Left hindlimb (tissue), 1 donor: ENCODE measurements around the gene MINDY2.

Experiments used
- DNase-seq: peaks from one replicate; pipeline ENCODE4 v3.0.0-alpha.2; 2018

Gene MINDY2

DNA sequence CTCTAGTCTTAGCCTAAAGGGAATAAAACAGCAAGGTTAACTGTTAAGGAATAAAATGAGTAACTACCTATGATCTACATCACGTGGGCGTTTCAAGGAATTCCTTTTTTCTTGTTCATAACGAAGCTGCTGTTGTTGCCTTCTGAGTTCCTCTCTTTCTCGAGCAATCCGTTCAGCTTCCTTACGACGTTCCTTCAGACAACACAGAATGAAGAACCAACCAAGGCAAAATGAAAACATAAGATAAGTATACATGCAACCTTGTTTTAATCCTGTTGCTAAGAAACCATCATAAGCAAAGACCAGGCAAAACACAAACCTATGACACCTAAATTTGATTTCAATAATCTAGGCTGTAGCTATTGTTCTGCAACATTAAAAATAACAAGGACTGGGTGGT is 118.3 kb downstream of the MINDY2 start:
- DNase-seq = no peak

DNA sequence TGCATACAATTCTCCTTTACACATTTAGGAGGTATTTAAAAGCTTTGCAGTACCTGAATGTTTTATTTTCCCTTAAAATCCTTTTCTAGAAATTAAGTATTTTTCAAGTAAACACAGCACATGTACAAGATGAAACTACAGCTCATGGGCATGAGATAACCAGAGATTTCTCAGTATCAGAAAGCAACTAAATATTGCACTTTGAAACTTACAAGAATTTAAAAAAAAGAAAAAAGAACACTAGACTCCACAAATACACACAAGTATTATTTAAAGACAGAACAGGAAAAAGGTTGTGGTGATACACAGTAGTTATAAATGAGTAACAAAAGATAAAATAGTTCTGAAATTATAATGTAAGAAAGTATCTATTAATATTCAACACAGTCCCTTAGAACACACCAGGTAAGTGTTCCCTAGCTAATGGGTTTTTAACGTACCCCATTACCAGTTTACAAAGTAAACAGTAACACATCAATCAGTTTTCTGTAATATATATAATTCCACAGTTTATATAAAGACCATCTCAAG is 127.1 kb downstream of the MINDY2 start:
- DNase-seq = no peak

DNA sequence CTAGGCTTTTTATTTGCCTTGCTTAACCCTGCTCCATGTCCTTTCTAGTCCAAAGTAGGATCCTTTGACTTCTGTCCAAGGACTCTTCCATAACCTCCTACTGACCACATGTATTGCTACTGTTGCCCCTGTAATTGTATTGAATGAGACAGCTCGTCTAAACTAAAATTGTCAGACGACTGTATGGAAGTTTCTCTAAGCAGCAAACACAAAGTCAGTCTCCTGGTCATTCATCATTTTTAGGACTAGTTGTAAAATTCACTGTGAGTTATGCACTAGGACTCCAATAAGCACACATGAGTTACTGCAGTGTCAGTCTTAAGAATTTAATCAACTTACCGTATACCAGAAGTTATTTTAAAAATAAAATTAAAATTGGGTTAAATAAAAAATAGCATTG is 129.5 kb downstream of the MINDY2 start:
- DNase-seq = no peak

DNA sequence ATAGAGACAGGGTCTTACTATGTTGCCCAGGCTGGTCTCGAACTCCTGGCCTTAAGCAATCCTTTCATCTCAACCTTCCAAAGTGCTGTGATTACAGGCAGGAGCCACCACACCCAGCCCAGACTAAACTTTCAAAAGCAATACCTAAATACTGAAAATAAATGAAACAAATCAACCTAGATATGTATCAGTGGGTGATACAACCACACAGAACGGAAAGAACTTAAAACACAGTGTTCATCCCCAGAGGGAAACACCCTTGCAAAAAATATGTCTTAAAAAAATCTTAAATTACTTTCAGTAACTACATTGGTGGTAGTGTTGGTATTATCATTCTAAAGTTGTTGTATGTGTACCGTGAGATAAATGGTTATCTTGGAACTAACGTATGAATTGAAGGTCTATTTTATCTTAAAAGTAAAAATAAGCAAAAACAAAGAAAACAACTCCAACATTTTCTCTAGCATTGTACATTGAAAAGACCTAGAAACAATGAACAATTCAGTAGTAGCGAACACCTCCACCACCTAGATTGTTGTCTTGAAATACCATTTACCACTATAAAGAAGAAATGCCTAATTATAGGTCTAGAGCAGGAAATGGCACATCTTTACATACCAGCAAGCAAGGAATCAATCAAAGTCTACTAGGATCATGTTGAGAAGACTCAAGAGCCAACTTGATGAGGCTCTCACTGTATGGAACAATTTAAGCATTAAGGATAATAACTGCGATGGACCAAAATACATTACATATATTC is 137.6 kb downstream of the MINDY2 start:
- no peak for DNase-seq

DNA sequence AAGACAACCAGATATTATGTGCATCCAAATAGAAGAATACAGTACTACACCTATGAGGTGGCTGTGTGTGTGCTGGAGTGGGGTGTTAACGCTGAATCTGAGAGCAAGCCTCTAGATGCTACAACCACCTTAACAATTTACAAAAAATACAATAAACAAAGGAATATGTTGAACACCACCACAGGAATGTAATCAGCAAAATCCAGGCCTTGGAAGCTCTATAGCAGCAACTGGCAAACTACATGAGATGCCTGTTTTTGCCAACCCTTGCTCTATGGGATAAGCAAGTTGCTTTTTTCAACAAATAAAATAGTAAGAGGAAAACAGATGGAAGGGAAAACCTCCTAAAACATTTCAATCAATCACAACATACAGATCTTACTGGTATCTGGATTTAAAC is 138.5 kb downstream of the MINDY2 start:
- no peak for DNase-seq

DNA sequence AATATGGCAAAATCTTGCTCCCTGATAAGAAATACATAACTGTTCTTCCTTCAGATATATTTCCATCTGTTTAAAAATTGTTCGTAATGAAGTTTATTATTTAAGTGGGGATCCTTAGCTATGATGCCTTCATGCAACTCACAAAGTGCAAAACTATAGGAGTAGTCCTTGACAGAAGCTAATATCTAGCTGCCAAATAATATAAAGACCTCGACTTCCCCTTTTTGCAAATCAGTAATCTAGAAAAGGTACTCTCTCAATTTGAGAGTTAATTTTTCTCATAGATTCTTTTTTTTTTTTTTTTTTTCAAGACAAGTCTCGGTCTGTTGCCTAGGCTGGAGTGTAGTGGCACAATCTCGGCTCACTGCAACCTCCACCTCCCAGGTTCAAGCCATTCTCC is 139.4 kb downstream of the MINDY2 start:
- no peak for DNase-seq
